GM19328 (cell line): ENCODE measurements around the gene XXYLT1.

ENCODE experiments used
- ATAC-seq: cut with Tn5 transposase; IDR thresholded peaks from one replicate; pipeline ENCODE4 v1.9.1; 2021; ENCODE audit warnings: mild to moderate bottlenecking, moderate library complexity; ENCODE audit not compliant: unreplicated experiment

XXYLT1 gene

DNA sequence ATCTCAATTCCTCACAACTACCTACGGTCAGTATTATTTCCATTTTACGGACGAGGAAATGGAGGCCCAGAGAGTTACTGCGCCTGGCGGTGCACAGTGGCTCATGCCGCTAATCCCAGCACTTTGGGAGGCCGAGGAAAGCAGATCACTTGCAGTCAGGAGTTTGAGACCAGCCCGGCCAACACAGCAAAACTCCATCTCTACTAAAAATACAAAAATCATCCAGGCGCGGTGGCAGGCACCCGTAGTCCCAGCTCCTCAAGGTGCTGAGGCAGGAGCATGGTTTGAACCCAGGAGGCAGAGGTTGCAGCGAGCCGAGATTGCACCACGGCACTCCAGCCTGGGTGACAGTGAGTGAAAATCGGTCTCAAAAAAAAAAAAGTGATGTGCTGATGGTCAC, 187.3 kb downstream of the XXYLT1 start:
- no peak for ATAC-seq

DNA sequence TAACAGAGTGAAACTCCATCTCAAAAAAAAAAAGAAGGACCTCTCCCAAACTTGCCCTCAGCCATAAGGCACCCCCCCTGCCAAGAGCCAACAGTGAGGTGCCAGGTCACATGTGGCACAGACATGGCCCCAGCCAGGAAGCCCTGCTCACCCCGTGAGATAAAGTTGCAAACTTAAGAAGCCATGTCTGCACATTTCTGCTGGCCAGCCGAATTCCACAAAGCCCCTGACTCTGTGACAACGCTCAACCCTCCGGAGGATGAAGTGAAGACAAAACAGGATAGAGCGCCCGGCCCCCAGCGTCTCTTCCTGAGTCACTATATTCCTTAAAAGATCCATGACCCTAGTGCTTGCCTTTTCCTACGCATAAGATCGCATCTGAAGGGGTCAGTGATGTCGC, 188.1 kb downstream of the XXYLT1 start:
- ATAC-seq = no peak

DNA sequence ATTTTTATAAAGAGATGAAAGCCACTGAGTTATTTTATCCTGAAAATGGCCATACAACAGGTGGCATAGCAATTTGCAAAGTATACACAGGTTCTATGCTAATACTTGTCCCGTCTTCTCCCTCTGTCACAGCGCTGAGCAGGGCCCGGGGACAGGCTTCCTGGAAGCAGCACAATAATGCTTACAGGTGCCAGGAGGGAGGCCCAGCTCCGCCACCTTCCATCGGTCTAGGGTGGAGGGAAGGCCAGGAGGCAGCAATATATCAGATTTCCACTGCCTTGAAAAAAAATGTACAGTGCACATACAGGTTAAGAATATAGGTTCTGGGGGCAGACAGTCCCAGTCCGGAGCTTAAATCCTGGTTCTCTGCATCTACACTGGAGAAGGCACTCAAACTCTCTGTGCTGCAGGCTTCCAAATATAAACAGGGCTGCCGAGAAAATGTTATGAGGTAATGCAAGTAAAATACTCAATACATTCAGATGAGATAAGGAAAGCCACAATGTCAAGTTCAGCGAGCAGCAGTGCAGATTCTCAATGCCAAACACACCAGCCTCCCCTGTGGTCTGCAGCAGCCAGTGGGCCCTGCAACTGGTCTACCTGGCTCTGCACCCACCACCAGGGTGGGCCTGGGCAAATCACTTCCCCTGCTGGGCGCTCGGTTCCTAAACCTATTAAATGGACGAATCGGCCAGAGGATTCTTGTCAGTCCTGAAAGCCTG, 189.6 kb downstream of the XXYLT1 start:
- no peak for ATAC-seq

DNA sequence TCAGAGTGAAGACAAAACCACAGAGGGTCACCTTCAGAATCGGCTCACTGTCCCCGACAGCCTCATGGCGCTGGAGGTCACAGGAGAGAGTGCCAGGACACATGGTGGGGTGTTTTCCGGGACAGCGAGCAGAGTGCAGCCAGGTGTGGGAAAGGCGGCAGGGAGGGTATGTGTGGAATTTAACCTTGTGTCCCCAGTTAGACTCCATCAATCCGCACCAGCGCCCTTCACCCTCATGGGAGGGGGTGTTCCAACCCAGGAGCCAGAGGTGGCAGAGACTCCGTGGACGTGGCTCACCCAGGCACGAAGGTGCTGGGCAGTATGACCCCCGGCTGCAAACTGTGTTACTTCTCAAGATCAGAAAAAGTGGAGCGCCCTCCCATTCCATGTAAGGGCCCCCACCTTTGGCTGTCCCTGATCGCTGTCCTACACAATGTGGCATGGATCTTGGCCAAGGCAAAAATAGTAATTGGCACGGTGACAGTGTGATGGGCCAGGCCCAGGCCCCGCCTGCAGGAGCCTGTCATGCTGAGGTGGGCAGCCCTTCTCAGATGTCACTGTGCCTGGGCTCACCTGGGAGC, 190.3 kb downstream of the XXYLT1 start:
- no peak for ATAC-seq

DNA sequence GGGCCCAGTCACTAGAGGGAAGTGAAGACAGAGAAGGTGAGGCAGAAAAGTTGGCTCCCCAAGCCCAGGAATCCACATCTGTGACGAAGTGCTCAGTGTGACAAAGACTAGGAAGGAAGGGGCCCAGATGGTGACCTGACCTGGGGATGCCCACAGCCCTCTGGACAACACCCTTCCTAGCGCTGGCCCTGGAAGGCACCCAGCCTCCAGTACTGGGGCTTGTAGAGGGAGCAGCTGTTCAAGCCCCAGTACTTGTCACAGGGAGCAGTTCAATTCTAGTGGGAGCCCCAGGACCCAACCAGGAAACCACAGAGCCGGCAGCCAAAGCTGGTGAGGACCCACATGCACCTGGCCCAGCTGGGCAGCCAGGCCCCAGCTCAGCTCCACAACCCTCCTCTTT, 190.8 kb downstream of the XXYLT1 start:
- ATAC-seq = no peak

DNA sequence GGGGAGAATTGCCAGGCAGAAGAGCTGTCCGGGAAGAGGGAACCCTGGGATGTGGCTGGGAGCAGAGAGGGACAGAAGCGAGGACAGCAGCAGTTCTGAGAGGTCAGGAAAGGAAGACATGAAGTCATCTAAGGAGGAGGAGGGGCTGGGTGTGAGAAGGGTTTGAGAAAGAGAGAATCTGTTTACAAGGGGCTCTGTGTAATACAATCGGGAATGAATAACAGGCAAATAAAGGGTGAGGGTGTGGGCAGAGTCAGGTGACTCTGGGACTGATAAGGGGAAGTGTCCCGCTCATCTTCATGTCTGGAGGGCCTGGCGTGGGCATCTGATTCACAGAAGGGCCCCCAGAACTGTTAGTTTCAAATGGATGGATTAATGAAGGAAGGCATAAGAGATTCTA, 191.3 kb downstream of the XXYLT1 start:
- ATAC-seq = no peak

DNA sequence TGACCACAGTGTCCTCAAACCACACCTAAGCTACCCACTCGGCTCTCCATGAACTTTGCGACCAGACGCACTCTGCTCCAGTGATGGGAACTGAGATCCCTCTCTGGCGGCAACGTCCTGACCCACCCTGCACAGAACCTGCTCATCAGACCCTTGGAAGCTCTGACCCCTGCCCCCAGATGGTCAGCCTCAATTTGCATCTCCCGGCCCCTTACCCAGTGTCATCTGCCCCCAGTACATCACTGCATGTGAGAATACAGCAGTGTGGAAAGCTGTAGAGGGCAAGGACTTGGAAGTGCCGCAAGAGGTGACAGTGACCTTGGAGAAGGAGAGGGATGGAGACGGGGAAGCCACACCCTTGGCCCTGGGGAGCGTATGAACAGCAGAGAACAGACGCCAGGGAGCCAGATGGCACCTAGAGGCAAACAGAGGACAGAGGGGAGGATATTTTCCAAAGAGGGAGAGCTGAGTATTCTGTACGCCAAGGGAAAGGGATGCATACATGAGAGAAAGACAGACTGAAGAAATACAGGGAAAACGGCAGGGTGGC, 192.0 kb downstream of the XXYLT1 start:
- ATAC-seq = no peak

DNA sequence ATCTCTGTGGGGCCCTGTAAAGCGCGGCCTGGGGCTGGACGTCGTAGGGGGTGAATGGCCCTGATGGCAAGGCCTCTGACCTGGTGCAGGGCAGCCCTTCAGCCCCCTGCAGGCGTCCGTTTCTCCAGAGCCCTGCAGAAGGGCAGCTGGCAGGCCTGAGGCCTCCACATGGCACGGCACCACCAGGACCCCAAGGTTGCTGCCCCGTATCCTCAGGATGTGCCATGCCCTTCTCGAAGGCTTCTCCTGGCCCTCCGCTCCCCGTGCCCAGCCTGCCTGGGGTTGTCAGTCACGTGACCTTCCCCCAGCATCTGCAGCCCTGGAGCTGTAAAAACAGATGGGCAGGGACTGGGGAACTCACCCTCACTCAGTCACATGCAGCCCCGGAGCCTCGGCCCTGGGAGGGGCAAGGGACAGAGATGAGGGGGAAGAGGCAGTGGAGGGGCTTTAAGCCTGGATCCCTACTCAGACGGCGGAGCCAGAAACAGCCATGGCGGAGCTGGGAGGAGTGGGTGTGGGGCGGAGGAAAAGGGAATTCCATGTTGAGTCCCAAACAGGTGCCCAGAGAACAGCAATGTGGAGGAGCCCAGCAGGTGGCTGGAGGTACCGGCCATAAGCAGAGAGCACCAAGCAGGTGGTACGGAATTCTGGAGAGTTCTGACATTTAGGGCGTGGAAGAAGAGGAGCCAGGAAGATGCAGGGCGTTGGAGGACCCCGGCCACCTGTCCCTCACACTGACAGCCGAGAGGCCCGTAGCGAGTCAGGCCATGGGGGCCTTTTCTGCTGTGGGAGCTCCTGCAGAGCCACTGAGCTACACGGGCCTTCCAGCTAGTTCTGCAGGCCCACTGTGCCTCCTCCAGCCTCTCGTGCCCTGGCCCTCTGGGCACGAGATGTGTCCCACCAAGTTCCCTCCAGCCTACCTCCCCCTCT, 193.1 kb downstream of the XXYLT1 start:
- ATAC-seq = no peak

DNA sequence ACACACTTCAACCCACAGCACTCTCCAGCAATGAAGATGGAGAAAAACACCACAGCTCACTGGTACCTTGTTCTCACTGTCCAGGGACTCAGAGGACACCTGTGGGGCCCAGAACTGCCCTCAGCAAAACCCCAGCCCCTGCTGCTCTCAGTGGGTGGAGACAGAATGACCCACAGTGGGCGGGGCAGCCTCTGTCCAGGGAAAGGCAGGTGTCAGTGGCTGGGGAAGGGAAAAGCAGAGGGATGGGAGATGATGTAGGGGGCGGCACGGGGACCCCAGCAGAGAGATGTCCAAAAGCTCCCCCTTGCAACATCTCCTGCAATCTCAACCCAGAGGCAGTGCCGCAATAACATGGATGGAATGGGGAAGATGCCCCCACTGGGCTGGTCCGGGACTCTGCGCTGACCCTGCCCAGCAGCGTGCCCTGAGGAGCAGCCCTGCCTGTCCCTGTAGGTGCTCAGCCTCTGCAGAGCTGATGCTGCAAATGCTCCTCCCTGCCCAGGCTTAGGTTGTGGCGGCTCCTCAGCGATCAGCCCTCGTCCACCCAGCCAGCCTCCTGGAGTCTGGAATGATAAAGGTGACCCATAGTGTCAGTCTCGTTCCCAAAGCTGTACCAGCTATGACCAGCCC, 193.9 kb downstream of the XXYLT1 start:
- ATAC-seq = no peak

DNA sequence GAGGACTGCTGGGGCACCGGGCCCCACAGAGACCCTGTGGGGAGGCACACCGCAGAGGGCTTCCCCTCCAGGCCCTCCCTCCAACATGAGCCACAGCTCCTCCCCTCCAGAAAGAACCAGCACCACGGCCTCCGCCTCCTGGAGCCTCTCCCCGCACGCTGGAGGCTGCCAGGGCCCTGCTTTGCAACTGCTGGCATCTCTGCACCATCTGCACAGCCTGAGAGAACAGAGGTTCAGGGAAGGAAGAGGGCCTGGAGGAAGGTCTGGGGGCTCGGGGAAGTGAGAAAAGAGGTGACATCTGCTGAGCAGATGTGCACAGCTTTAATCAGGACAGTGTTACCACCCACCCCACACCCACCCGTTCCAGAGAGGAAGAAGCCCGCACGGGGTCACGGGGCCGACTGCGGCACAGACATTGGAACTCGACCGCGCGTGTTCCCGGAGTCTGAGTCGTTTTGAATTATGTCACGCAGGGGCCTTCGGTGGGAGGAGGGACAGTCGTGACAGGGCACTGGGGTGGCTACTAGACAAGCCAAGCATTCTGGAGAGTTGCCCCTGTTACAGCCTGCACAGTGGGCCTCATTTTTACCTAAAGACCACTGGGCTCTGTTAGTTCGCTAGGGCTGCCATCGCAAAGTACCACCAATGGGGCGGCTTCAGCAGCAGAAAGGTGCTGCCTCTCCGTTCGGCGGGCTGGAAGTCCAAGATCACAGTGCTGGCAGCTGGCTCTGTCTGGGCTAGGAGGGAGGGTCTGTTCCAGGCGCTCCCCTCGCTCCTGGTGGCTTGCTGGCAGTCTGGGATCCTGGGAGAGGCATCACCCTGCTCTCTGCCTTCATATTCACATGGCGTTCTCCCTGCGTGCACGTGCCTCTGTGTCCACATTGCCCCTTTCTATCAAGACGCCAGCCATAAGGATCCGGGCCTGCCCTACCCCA, 194.8 kb downstream of the XXYLT1 start:
- no peak for ATAC-seq

DNA sequence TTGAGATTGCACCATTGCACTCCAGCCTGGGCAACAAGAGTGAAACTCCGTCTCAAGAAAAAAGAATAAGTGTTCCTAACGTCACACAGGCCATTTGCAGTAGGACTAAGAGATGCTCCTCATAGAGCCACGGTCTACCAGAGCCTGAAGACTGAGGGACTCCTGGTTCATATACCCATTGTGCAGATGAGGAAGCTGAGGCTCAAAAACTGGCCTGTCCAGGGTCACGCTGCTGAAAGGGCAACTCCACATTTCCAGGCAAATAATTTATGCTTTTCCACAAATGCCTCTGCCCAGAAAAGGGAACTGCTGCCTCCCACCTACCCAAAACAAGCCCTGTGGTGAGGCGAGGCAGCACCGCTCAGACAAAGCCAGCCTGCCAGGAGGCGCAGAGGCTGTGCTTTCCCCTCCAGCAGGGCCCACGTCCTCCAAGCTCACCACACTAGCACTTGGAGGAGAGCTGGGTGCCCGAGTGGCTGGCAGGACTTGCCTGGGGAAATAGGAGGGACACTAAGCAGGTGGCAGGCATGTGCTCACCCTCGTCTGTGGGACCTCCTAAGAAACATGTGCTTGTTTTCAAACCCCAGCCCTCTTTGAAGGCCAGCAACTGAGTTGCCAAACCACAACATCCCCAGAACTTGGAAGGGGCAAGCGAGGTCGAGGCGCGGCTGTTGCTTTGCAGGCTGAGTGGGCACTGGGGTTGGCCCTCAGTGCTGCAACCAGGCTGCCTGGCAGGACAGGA, 195.6 kb downstream of the XXYLT1 start:
- ATAC-seq = no peak

DNA sequence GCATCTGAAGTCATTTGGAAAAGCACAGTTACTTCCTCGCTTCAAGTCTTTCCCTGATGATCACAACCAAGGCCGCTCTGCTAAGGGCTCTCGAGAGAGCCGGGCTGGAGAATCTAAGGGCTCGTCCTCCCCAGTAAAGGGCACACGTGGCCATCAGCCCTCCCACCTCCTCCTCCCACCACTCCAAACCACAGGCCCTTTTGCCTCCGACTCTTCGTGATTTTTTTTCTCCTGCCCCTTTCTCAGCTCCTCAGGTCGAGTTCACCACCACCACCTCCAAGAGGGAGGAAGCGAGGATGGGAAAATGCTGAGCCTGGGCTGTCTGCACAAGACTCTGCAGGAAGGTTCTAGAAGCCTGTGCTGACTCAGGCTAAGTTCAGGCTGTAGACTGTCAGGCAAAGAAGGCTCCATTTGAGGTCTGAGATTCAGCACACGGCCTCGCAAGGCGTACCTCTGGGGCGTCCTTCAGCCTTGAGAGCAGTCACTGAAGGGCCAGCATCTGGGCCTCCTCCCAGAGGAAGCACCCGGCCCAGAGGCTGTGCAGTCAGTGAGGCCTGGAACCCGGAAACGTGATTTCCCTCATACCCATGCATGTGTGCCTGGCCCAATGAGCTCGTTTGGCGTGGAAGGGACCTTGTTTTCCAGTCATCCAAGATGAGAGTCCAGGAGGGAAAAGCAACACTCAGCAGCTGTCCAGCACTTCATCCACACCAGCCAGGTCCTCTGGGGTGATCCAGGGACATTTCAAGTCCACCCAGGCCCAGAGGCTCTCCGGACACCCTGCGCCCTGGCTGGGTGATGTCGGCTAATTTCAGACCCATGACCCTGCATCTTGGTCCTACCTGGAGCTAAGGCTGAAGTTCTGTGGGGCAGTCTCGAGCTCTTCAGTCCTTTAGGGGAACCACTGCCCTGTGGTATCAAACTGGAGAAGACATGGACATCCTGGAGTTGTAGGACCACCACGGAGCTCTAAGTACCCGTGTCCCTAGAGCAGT, 196.8 kb downstream of the XXYLT1 start:
- ATAC-seq = no peak

DNA sequence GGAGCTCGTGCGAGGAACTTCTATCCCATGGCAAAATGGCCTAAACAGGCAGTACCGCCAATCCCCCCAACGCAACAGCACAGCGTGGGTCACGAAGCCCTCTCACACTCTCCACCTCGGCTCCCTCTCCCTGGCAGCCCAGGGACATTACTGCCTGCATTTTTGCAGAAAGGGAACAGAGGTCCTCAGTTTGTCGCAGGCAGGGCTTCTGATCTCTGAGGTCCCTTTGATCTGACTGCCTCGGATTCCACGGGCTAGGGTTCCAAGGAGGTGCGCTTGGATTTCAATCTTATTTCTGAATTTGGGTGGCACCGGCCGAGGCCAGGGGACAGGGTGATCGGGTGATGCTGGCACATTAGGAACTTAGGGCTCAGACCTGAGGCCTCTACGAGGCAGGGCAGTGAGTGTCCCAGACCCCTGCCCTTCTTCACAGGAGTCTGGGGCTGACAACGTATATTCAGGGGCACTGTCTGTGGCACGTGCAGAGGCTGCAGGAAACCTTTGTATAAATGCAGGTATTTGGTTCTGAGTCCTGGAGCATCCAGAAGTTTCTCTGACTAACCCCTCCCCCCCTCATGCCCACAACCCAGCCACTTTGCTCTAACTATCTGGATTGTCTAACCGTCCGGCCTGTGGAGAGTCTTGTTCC, 197.9 kb downstream of the XXYLT1 start:
- no peak for ATAC-seq

DNA sequence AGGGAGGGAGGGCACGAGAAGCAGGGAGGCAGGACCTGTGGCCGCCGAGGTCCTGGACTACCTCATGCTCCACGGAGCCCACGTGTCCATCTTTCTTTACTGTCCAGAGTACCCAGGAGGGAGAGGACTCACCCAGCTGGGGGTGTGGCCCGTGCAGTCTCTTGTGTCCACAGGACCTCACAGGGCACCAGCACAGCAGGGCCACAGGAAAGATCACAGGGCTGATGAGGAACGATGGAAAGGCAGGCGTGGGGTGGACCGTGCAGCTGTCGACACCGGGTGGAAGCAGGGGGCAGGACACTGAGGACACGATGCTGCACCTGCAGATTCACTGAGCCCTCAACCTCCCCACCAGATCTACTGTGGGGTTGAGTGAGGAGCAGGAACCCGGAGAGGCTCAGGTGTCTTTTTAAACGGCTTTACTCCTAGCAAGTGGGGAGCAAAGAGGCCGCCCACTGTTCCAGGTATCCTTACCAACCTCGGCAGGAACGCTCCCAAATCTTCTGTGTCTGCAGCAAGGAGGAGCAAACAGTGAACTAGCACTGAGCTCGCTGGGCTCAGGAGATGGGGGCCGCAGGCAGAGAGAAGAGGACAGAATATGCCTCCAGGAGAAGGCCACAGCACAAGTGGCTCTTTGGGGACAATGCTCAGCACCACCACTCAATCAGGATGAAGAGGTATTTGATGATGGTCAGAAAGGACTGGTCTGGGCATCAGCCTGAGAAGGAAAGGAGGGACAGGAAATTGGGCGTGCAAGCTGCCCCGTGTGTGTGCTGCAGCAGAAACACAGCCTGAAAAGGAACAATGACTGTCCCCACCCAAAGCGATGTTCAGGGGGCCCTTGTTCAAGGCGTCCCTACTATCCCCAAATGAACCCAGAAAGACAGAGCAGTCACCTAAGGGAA, 198.8 kb downstream of the XXYLT1 start:
- ATAC-seq = no peak

DNA sequence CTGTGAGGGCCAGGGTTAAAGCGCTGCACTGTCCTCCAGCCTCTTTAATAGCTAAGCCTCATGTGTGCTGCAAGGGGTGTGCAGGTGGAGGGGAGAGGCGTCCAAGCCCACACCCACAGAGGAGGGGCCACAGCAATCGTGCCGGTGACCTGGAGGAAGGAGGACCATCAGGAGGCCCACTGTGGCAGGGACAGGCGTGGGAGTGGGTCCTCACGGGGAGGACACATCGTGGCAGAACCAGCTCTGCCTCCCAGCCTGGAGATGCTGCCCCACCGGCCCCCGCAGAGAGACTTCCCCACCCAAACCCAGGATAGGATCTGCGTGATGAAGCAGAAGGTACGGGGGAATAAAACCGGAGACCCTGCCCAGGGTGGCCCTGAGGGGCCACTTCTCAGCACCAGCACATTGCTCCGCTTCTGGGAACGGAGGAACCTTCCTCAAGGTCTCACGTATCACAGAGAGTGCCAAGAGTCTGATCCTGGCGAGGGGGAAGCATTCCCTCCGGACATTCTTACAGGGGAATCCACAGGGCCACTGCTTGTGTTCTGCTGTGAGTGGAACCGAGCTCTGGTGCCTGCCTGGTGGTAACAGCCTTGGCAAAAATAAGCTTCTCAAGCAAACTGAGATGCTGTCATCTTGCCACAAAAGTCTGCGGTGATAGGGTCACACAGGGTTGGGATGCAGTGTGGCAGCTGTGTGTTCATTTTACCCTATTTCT, 199.8 kb downstream of the XXYLT1 start:
- ATAC-seq = no peak

DNA sequence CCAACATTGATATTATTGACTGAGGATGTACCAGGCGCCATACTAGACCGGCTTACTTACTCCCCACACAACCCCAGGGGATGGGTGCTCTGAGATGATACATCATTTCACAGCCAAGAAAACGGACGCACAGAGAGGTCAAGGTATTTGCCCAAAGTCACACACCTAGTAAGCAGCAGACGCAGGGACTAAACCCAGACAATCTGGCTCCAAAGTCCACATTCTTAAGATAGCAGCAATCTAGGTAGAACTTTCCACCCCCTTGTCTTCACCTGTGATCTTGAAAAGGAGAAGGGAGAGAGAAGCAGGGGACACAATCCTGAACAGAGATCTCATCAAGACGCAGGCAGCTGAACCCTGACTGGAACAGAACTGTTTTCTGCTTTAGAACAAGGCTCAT, 200.6 kb downstream of the XXYLT1 start:
- no peak for ATAC-seq
